Left ventricle myocardium inferior (tissue), 1 donor: ENCODE data around the gene RPS15. TPM values are rescaled to one million over a fixed set of nuclear protein-coding genes. Genes with fewer than 3 reads are reported as not detected.

Experiments used
- DNase-seq: peaks from one replicate; pipeline ENCODE4 v3.0.0-alpha.2; 2020
- H3K27ac ChIP-seq: fragments of 200-600 bp; replicated peaks from 2 replicates; pipeline ENCODE4 v1.8.0; 2021
- H3K27me3 ChIP-seq: fragments of 200-600 bp; 2 replicates; pipeline ENCODE4 v1.8.0; 2021; ENCODE audit warnings: low read depth
- H3K36me3 ChIP-seq: fragments of 200-600 bp; 2 replicates; pipeline ENCODE4 v1.8.0; 2021
- H3K4me1 ChIP-seq: fragments of 200-600 bp; 2 replicates; pipeline ENCODE4 v1.8.0; 2021
- H3K4me3 ChIP-seq: fragments of 200-600 bp; 2 replicates; pipeline ENCODE4 v1.8.0; 2021; ENCODE audit warnings: mild to moderate bottlenecking, moderate library complexity
- H3K9me3 ChIP-seq: fragments of 200-600 bp; replicated peaks from 2 replicates; pipeline ENCODE4 v1.8.0; 2021
- intact Hi-C: fragments of 100-400 bp; cut with micrococcal nuclease; formaldehyde crosslinking; loops from one replicate; pipeline ENCODE4 v1.11.0; 2022
- total RNA-seq: library from RNA; stranded (reverse); fragmentation: NEBNext Ultra II Directional; extraction: Animal tissue kit (Norgen Biotek cat#: 25700); gene quantifications from one replicate; pipeline ENCODE4 v1.2.1, GENCODE V29; 2021
- TF ChIP-seq, protein P1 (sequence below): fragments of 200-600 bp; IDR thresholded peaks from 2 replicates; pipeline ENCODE4 v1.8.0; 2021; ENCODE audit warnings: antibody characterized with exemption, mild to moderate bottlenecking, borderline replicate concordance
- donor health status: DM: no; HTN: yes; CAD: no; lungs with severe emphysema.

RPS15 gene
- total RNA-seq, 1 donor from 2014 or later: 588 TPM

DNA sequence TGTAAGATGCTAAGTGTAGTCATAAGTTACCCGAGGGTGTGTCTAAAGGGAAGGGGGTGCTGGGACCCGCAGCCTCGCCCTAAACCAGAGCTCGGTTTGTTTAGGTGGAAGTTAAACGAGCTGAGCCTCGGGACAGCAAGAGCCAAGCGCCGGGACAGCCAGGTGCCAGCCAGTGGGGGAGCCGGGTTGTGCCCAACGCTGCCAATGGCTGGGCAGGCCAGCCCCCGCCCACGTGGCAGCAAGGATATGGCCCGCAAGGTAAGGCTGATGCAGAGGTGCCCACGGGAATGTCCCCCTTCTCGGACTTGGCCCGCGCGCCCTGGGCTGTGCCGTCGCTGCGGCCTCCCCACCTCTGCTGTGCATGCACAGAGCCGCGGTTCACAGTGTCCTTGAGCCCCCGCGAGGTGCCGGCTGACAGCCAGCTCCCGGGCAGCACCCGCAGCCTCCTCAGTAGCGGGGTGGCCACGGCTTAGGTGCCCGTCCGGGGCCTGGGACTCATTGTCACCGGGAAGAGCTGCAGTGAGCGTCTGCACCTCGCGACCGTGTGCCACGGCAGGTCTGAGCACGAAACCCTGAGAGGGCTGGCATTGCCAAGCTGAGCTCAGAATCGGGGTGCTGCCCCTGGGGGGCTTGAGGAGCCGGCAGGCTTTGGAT is 9.3 kb upstream of the RPS15 start:
- no peak for DNase-seq
- Histone ChIP-seq H3K4me1 (peaks cover 40% of the 10 kb centered on the region), H3K36me3 (peaks cover 88% of the 10 kb centered on the region), H3K27me3 (no peaks in the 10 kb centered on the region), H3K9me3 (no peaks in the 10 kb centered on the region), H3K4me3 (no peak overlapping the region), H3K27ac (peak overlapping the region; percentile 84)
- intact Hi-C loops: no loop called here
- TF ChIP-seq, protein P1, sequence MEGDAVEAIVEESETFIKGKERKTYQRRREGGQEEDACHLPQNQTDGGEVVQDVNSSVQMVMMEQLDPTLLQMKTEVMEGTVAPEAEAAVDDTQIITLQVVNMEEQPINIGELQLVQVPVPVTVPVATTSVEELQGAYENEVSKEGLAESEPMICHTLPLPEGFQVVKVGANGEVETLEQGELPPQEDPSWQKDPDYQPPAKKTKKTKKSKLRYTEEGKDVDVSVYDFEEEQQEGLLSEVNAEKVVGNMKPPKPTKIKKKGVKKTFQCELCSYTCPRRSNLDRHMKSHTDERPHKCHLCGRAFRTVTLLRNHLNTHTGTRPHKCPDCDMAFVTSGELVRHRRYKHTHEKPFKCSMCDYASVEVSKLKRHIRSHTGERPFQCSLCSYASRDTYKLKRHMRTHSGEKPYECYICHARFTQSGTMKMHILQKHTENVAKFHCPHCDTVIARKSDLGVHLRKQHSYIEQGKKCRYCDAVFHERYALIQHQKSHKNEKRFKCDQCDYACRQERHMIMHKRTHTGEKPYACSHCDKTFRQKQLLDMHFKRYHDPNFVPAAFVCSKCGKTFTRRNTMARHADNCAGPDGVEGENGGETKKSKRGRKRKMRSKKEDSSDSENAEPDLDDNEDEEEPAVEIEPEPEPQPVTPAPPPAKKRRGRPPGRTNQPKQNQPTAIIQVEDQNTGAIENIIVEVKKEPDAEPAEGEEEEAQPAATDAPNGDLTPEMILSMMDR: no peak

DNA sequence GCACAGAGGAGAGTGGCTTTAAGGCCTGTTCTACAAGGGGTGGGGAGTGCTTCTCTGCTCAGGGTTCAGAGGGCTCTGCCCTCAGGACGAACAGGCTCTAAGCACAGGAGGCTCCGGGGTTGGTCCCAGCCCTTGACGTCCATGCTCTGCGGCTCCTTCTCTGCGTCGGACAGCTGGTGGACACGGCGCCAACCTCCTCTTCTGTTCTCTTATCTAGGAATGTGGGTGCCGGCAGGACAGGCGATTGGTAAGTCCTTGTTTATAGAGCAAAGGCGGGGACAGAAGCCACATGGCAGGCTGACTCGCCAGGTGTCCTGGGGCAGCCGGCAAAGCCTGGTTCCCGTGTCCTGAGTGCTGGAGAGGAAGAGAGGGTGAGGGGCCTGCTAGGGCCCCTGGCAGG is 8.4 kb upstream of the RPS15 start:
- H3K4me3 ChIP-seq: no peak overlapping the region
- intact Hi-C loops: no loop called here
- H3K9me3 ChIP-seq: no peaks in the 10 kb centered on the region
- peaks cover 40% of the 10 kb centered on the region for H3K4me1 ChIP-seq
- TF ChIP-seq, protein P1: no peak
- peaks cover 91% of the 10 kb centered on the region for H3K36me3 ChIP-seq
- no peaks in the 10 kb centered on the region for H3K27me3 ChIP-seq
- peak; percentile 65 for DNase-seq
- H3K27ac ChIP-seq: peak overlapping the region; percentile 84

DNA sequence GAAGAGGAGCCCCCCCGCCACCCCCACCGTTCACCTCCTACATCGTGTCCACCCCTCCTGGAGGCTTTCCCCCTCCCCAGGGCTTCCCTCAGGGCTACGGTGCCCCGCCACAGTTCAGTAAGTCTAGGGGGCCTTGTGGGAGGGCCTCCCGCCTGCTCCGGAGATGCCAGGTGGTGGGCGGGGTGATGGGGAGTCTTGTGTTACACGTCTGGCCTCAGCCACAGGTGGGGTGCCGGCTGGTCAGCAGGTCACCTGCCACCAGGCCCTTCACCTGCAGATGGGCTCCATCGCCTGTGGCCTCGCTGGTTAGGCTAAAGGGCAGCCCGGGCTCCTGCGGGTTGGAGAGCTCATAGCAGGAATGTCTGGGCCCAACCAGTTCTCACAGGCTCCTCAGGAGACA is 8.0 kb upstream of the RPS15 start:
- Histone ChIP-seq H3K9me3 (no peaks in the 10 kb centered on the region), H3K27me3 (no peaks in the 10 kb centered on the region), H3K4me1 (peaks cover 40% of the 10 kb centered on the region), H3K36me3 (peaks cover 91% of the 10 kb centered on the region), H3K27ac (peak overlapping the region; percentile 84), H3K4me3 (no peak overlapping the region)
- DNase-seq: no peak
- TF ChIP-seq, protein P1: no peak
- intact Hi-C loops: no loop called here

DNA sequence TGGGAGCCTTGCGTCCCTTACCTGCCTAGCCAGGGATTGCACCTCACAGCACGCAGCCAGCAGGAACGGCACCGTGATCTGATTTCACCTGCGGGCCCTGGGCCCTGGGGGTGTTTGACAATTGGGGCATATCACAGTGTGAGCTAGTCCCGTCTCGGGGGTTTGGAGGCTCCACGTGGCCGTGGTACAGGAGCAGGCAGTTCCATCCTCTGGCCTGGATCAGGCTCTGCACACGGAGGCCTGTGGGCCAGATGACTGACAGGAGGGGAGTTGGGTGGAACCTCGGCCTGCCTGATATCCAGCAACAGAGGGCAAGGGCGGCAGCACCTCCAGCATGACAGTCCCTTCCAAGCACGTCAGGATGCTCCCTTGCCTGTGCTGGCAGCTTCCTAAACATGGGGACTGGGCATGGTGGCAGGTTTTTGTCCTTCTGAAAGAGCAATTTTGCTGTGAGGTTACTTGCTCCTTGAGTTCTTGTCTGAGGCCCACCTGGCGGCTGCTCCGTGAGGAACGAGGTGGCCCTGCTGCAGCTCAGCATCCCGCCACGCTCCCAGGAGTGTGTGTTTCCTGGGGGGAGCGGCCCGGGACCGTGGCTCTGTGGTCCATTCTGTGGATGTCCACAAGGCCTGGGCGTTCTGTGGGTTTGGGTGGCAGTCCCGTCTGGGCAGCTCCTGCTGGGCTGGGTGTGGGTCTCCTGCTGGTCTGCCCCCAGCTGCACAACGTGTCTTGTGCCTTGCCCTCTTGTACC is 6.3 kb upstream of the RPS15 start:
- no peak for DNase-seq
- TF ChIP-seq, protein P1: no peak
- Histone ChIP-seq H3K4me1 (peaks cover 31% of the 10 kb centered on the region), H3K27me3 (no peaks in the 10 kb centered on the region), H3K9me3 (no peaks in the 10 kb centered on the region), H3K4me3 (no peak overlapping the region), H3K27ac (no peak overlapping the region), H3K36me3 (peaks cover 88% of the 10 kb centered on the region)
- intact Hi-C loops: no loop called here

- Histone ChIP-seq H3K27ac (no peak overlapping the region), H3K36me3 (peaks cover 82% of the 10 kb centered on the region), H3K4me3 (no peak overlapping the region), H3K27me3 (no peaks in the 10 kb centered on the region), H3K4me1 (peaks cover 26% of the 10 kb centered on the region), H3K9me3 (no peaks in the 10 kb centered on the region)
- TF ChIP-seq, protein P1: no peak
- DNase-seq: no peak
- intact Hi-C loops: no loop called here
Measured at GRCh38 chr19:1432507-1432887, 5.7 kb upstream of the RPS15 start.
